ENCODE data around the gene EML1.

Gene EML1

GRCh38 chr14:99790978-99791376 is 2.2 kb upstream of the EML1 start:
- H3K4me1 ChIP-seq: peaks cover 6% of the 10 kb centered on the region; the same call in 1 of the 2 replicates
- DNase-seq: no peak
- H3K27me3 ChIP-seq: no peaks in the 10 kb centered on the region
- H3K9me3 ChIP-seq: no peaks in the 10 kb centered on the region
- H3K4me3 ChIP-seq (ENCODE audit: low read depth, low read length): no peak overlapping the region
- H3K36me3 ChIP-seq: no peaks in the 10 kb centered on the region
- TF ChIP-seq, protein P1, sequence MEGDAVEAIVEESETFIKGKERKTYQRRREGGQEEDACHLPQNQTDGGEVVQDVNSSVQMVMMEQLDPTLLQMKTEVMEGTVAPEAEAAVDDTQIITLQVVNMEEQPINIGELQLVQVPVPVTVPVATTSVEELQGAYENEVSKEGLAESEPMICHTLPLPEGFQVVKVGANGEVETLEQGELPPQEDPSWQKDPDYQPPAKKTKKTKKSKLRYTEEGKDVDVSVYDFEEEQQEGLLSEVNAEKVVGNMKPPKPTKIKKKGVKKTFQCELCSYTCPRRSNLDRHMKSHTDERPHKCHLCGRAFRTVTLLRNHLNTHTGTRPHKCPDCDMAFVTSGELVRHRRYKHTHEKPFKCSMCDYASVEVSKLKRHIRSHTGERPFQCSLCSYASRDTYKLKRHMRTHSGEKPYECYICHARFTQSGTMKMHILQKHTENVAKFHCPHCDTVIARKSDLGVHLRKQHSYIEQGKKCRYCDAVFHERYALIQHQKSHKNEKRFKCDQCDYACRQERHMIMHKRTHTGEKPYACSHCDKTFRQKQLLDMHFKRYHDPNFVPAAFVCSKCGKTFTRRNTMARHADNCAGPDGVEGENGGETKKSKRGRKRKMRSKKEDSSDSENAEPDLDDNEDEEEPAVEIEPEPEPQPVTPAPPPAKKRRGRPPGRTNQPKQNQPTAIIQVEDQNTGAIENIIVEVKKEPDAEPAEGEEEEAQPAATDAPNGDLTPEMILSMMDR (IDR thresholded peaks at IDR 0.05; ENCODE audit: low read depth, low read length): no peak

DNA sequence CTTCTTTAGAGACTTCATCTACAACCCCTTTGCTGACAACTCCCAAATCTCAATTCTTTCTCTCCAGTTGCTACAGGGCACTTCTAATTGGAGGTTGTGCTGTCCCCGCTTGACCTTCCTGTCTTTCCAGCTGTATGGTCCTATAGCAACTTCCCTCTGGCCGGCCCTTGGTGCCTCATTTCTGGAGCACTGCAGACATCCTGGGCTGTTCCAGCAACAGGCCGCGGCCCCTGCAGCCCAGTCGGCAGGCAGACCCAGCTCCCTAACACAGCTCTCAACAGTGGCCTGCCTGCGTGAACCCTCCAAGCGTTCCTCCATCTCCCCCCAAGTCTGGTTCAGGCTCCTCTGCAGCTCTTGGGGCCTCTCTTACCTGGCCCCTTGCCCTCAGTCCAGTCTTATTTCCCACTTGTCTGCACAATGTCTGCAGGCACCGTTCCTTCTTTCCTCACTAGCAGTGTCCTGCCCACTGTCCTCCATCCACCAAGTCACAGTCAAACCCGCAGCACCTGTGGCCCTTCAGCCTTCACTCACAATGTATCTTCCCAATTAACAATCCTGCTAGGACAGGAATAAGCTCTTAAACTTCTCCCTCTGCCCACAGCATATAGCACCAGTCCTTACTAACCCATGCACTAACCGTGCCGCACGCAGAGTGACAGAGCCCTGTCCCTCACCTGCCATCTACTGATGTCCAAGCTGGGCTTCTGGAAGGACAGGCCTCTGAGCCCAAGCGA is 1.6 kb upstream of the EML1 start:
- TF ChIP-seq, protein P1 (IDR thresholded peaks at IDR 0.05; ENCODE audit: low read depth, low read length): no peak
- Histone ChIP-seq H3K4me1 (peaks cover 6% of the 10 kb centered on the region; the same call in 1 of the 2 replicates), H3K36me3 (no peaks in the 10 kb centered on the region), H3K4me3 (ENCODE audit: low read depth, low read length) (no peak overlapping the region), H3K9me3 (no peaks in the 10 kb centered on the region), H3K27me3 (no peaks in the 10 kb centered on the region)
- no peak for DNase-seq

DNA sequence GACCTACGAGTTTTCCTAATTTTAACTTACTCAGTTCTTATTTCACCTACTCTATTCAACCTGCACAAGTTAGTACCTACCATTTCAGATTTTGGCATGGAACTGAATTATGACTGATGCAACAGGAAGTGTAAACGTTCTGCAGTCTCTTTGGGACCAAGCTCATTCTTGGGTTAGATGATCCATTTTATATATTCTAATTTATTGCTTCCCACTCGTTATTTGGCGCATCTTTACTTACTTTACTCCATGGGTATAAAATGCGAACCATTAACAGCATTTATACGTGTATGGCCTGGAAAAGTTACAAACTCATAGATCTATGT is 1.0 kb upstream of the EML1 start:
- DNase-seq: no peak
- no peaks in the 10 kb centered on the region for H3K9me3 ChIP-seq
- H3K27me3 ChIP-seq: no peaks in the 10 kb centered on the region
- no peaks in the 10 kb centered on the region for H3K36me3 ChIP-seq
- TF ChIP-seq, protein P1 (IDR thresholded peaks at IDR 0.05; ENCODE audit: low read depth, low read length): no peak
- peaks cover 6% of the 10 kb centered on the region; the same call in 1 of the 2 replicates for H3K4me1 ChIP-seq
- no peak overlapping the region for H3K4me3 ChIP-seq (ENCODE audit: low read depth, low read length)

DNA sequence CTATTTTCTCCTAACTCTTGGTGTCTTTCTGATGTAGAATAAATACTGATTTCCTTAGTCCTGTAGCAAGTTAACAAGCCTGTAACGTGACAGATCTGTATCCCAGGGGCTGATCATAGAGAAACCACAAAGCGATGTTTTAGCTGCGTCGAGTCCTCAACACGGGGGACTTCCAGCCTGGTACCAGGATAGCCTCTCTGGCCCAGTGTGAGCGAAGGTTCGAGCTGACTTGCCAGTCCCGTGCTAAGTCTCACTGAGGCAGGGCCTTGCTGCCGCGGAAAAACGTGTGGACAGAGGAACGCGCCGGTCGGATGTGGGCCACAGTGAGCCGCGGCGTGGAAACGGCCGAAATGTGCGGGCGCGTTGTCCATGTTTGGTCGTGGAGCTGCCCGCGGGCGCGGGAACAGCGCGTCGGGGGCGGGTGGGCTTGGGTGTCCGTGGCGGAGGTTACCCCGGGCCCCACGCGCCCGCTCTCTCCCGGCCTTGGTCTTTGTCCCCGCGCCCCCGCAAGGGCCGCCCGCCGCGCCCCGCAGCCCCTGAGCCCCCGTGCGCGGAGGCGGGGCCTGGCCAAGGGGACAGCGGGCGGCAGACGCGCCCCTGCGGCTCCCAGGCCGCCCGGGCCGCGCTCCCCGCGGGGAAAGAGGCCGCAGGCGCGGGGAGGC is 531 bp upstream of the EML1 start:
- Histone ChIP-seq H3K4me3 (ENCODE audit: low read depth, low read length) (peak overlapping the region; percentile 15; the same call in 1 of the 2 replicates), H3K9me3 (no peaks in the 10 kb centered on the region), H3K4me1 (peaks cover 6% of the 10 kb centered on the region; the same call in 1 of the 2 replicates), H3K36me3 (no peaks in the 10 kb centered on the region), H3K27me3 (no peaks in the 10 kb centered on the region)
- TF ChIP-seq, protein P1 (IDR thresholded peaks at IDR 0.05; ENCODE audit: low read depth, low read length): no peak
- no peak for DNase-seq

- Histone ChIP-seq H3K9me3 (no peaks in the 10 kb centered on the region), H3K36me3 (no peaks in the 10 kb centered on the region), H3K4me3 (ENCODE audit: low read depth, low read length) (peak overlapping the region; percentile 79), H3K4me1 (peaks cover 6% of the 10 kb centered on the region; the same call in 1 of the 2 replicates), H3K27me3 (no peaks in the 10 kb centered on the region)
- TF ChIP-seq, protein P1 (IDR thresholded peaks at IDR 0.05; ENCODE audit: low read depth, low read length): no peak
- no peak for DNase-seq
Observed at GRCh38 chr14:99794151-99794780, 1.1 kb downstream of the EML1 start.
